Heart left ventricle (tissue), 16 donors: ENCODE results near the gene HCN2. TPM values are rescaled to one million over a fixed set of nuclear protein-coding genes. Genes with fewer than 3 reads are reported as not detected.
A peak's percentile ranks its signal among the peaks of the same experiment; 100 is the strongest.

Experiments used
- ATAC-seq, 4 donors: fragments of 200-7000 bp; cut with Tn5 transposase; one replicate each; pipeline ENCODE4 v1.9.1; 2020 to 2022; ENCODE audit warnings: moderate library complexity in 4 of 4, mild to moderate bottlenecking in 3 of 4, moderate number of reproducible peaks in 1 of 4
- DNase-seq, 5 donors: peaks; one replicate each; pipeline ENCODE4 v3.0.0-alpha.2; 2020
- H3K27ac ChIP-seq, 12 donors: fragments of 200-600 bp; sonication (generic) in 4 of 12; one replicate each; pipeline versions ENCODE4 v1.5.0 to v1.8.0; 2016 to 2022; ENCODE audit warnings: mild to moderate bottlenecking in 2 of 12
- H3K27me3 ChIP-seq, 9 donors: fragments of 200-600 bp; sonication (generic) in 2 of 9; one replicate each; pipeline versions ENCODE4 v1.5.1 to v1.8.0; 2016 to 2022; ENCODE audit warnings: mild to moderate bottlenecking in 3 of 9
- H3K36me3 ChIP-seq, 9 donors: fragments of 200-600 bp; sonication (generic) in 2 of 9; one replicate each; pipeline versions ENCODE4 v1.5.0 to v1.8.0; 2018 to 2022; ENCODE audit warnings: mild to moderate bottlenecking in 2 of 9
- H3K4me1 ChIP-seq, 12 donors: fragments of 200-600 bp; sonication (generic) in 4 of 12; one replicate each; pipeline versions ENCODE4 v1.5.0 to v1.8.0; 2016 to 2022; ENCODE audit warnings: mild to moderate bottlenecking in 3 of 12
- H3K4me3 ChIP-seq, 12 donors: fragments of 200-600 bp; sonication (generic) in 4 of 12; one replicate each; pipeline versions ENCODE4 v1.5.0 to v1.8.0; 2017 to 2022; ENCODE audit warnings: mild to moderate bottlenecking in 9 of 12, moderate library complexity in 4 of 12
- H3K9me3 ChIP-seq, 12 donors: fragments of 200-600 bp; sonication (generic) in 4 of 12; one replicate each; pipeline versions ENCODE4 v1.5.0 to v1.8.0; 2016 to 2022; ENCODE audit warnings: mild to moderate bottlenecking in 1 of 12
- CTCF ChIP-seq, 12 donors: fragments of 200-600 bp; sonication (generic) in 4 of 12; IDR thresholded peaks; one replicate each; pipeline versions ENCODE4 v1.5.0 to v1.8.0; 2018 to 2022; ENCODE audit warnings: antibody characterized with exemption in 12 of 12, mild to moderate bottlenecking in 5 of 12
- POLR2A ChIP-seq, 2 donors: fragments of 450-650 bp; IDR thresholded peaks; one replicate each; pipeline ENCODE4 v1.6.1; 2017; ENCODE audit warnings: antibody characterized with exemption in 2 of 2, mild to moderate bottlenecking in 2 of 2, moderate library complexity in 2 of 2
- WGBS, 4 donors: extraction: QIAGEN DNeasy Blood & Tissue Kit in 2 of 4; methylation state at CpG; one replicate each; pipeline versions ENCODE4 v1.1.5 to v1.1.7; 2013 to 2018; 5-methylcytosine and 5-hydroxymethylcytosine counted together
- intact Hi-C, 10 donors: fragments of 100-400 bp; cut with DNase I; formaldehyde crosslinking; loops; one replicate each; pipeline versions ENCODE4 v1.11.1 to v1.14.2; 2022
- polyA plus RNA-seq, 2 donors: library from polyadenylated mRNA; stranded (reverse); fragments of 200-250 nt; gene quantifications; one replicate each; pipeline ENCODE4 v1.2.3, GENCODE V29; 2013
- total RNA-seq, 9 donors: library from RNA; depleted of rRNA in 2 of 9; stranded (reverse); fragments of >200 nt in 2 of 9; fragmentation: NEBNext Ultra II Directional in 3 of 9; extraction: Animal tissue kit (Norgen Biotek cat#: 25700) in 3 of 9; gene quantifications; one replicate each; pipeline versions ENCODE4 v1.1.0 to v1.2.4, GENCODE V29; 2016 to 2023
- donor health status: ischemic (EF 13 %, LVEDD 7.1; RV severe dilation, severe dysfunction).
- donor health status: healthy with polysubstance abuse.
- donor health status: DM: no; HTN: yes; CAD: no.
- donor health status: DM: no; HTN: no; CAD: no.
- donor health status: ischemic (EF 25% LVEDD 6.9; RV normal size, moderate dysfunction).
- donor health status: ischemic (EF 25% LVEDD 5.7; RV mildly dilated, moderate dysfunction).
- donor health status: healthy.
- donor health status: DM: yes; HTN: yes; CAD: no.
- donor health status: ischemic (EF 35%, LVEDD 5.7; RV mildly dilated, moderate dysfunction).
- donor health status: nonischemic (EF 11% LVEDD 7.7; RV severe dilation, severe dysfunction).
- donor health status: DM: yes; HTN: yes; CAD: no.
- donor health status: PGD.
- donor health status: ischemic (EF 29% LVEDD 5.4; RV normal size, mild dysfunction).
- donor health status: nonischemic (EF 23%, LVEDD 6.1; RV moderate dilation, normal function).

Gene HCN2
- total and polyA plus RNA-seq, 11 donors = 4.1 to 27.4 (median 15.4) TPM

- intact Hi-C loops = no loop called here
- TF ChIP-seq CTCF (IDR thresholded peaks at IDR 0.05) = no peak
- no peak for TF ChIP-seq POLR2A (IDR thresholded peaks at IDR 0.05)
- Histone ChIP-seq H3K4me3 (no peak overlapping the region), H3K27ac (no peak overlapping the region), H3K4me1 (peaks cover 0 to 27% (median 13%) of the 10 kb centered on the region in 12 donors), H3K9me3 (no peaks in the 10 kb centered on the region), H3K36me3 (peaks cover 0 to 22% (median 11%) of the 10 kb centered on the region in 9 donors), H3K27me3 (peaks cover 0 to 3% (median 0%) of the 10 kb centered on the region in 9 donors)
- DNase-seq (no peak), ATAC-seq (no peak)
- WGBS, 4 donors = 70 to 81% (median 77%) methylated on average over 20 to 54 of the region's 54 CpGs
Observed at GRCh38 chr19:613732-614567, 24.3 kb downstream of the HCN2 start.

GRCh38 chr19:615619-616018 is 25.9 kb downstream of the HCN2 start:
- Histone ChIP-seq H3K27ac (no peak overlapping the region), H3K4me3 (no peak overlapping the region), H3K27me3 (peaks cover 0 to 3% (median 0%) of the 10 kb centered on the region in 9 donors), H3K4me1 (peaks cover 0 to 12% (median 6%) of the 10 kb centered on the region in 12 donors), H3K9me3 (no peaks in the 10 kb centered on the region), H3K36me3 (peaks cover 0 to 39% (median 25%) of the 10 kb centered on the region in 9 donors)
- ATAC-seq = no peak
- DNase-seq = no peak
- 28 to 65% (median 37%) methylated on average over 13 to 33 of the region's 33 CpGs for WGBS, 4 donors
- intact Hi-C loops = no loop called here
- TF ChIP-seq CTCF (IDR thresholded peaks at IDR 0.05) (peak in 3 of 12 donors; percentile 6 to 19 (median 17)), POLR2A (IDR thresholded peaks at IDR 0.05) (no peak)

- no peaks in the 10 kb centered on the region for H3K9me3 ChIP-seq
- peaks cover 0 to 44% (median 28%) of the 10 kb centered on the region in 9 donors for H3K36me3 ChIP-seq
- no peak for TF ChIP-seq POLR2A (IDR thresholded peaks at IDR 0.05)
- TF ChIP-seq CTCF (IDR thresholded peaks at IDR 0.05) = no peak
- peaks cover 0 to 3% (median 0%) of the 10 kb centered on the region in 9 donors for H3K27me3 ChIP-seq
- H3K4me1 ChIP-seq = peaks cover 0 to 6% (median under 1%) of the 10 kb centered on the region in 12 donors
- no peak for DNase-seq
- no peak for ATAC-seq
- no peak overlapping the region for H3K27ac ChIP-seq
- 19 to 30% (median 20%) methylated on average over 56 to 93 of the region's 97 CpGs; no CpG with 5 or more reads in 1 of the 4 donors for WGBS, 4 donors
- peak overlapping the region in 1 of 12 donors; percentile 7 for H3K4me3 ChIP-seq
- intact Hi-C loops = no loop called here
Observed at GRCh38 chr19:616062-616700, 26.5 kb downstream of the HCN2 start.
